KBM-7 (cell line): ENCODE measurements around the gene BIK.

Experiments
- DNase-seq: peaks from one replicate; pipeline ENCODE4 v3.0.0-alpha.2; 2015
- in situ Hi-C: fragments of 300-500 bp; cut with MboI; formaldehyde crosslinking; loops from 2 replicates; pipeline ENCODE4 v1.14.3; 2020; ENCODE audit warnings: low sequenced_read_pairs, low pct_unique_long_range_greater_than_20kb, mixed read lengths

The BIK gene

DNA sequence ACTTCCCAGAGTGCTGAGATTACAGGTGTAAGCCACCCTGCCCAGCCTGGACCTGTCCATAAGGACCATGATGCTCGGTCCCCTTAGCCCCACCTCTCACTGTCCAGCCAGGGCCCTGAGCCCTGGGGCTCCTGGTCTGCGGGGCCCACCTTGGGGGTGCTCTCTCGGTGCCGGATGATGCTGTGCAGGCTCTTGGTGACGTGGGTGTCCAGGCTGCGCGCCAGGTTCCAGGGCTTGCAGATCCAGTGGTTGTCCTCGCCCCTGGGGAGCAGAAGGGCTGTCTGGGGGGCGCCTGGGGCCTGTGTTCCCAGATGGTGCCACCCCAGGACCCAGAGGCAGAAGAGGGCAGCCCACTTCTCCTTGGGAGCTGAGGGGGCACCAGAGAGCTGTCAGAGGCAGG lies 63.0 kb downstream of the BIK start:
- in situ Hi-C loops = no loop called here
- DNase-seq = no peak

- DNase-seq = no peak
- in situ Hi-C loops = no loop called here
These were observed 63.6 kb downstream of the BIK start for GRCh38 chr22:43173976-43174720.

- in situ Hi-C loops = no loop called here
These were observed 64.5 kb downstream of the BIK start for GRCh38 chr22:43174941-43175531.

DNA sequence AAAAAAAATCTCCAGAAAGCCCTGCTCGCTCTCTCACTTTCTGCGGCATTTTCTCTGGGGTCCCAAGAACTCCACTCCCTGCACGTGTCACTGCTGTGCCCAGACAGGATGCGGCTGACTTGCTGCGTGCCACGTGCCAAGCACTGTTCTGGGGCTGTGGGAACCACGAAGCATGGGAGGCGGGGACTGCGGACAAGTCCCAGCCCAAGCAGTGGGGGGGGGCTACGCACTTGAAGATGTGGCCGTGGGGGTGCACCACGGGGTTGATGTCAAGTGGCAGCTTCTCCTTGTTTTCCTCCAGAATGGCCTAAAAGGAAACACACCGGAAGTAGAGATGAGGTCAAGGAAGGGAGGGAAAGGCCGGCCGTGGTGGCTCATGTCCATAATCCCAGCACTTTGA lies 65.5 kb downstream of the BIK start:
- in situ Hi-C loops = no loop called here
- no peak for DNase-seq

More at GRCh38 chr22:43174941-43175531, 64.5 kb downstream of the BIK start:
- no peak for DNase-seq

GRCh38 chr22:43177479-43177878 lies 66.9 kb downstream of the BIK start:
- no peak for DNase-seq
- in situ Hi-C loops = no loop called here
